HG03520 (cell line): Measurements from ENCODE around the gene PACRG.
"Not testable (repeated sequence)": the region's sequence is repeated elsewhere in the genome, so short reads cannot be mapped to it uniquely, and the experiment has no call there.

Experiments used
- ATAC-seq: cut with Tn5 transposase; IDR thresholded peaks from one replicate; pipeline ENCODE4 v1.9.1; 2021; ENCODE audit warnings: mild to moderate bottlenecking, moderate library complexity; ENCODE audit not compliant: unreplicated experiment

The PACRG gene

GRCh38 chr6:162922563-162923166 lies 194.9 kb downstream of the PACRG start:
- no peak for ATAC-seq

- ATAC-seq, result no peak
Measured at GRCh38 chr6:162934844-162935243, 207.1 kb downstream of the PACRG start.

- ATAC-seq, result no peak
Measured at GRCh38 chr6:162940426-162940825, 212.7 kb downstream of the PACRG start.

GRCh38 chr6:162941128-162941527 lies 213.4 kb downstream of the PACRG start:
- ATAC-seq, result no peak

- ATAC-seq, result no peak
Measured at GRCh38 chr6:162942866-162943265, 215.1 kb downstream of the PACRG start.

- no peak for ATAC-seq
Measured at GRCh38 chr6:162943369-162943768, 215.6 kb downstream of the PACRG start.

- no peak for ATAC-seq
Measured at GRCh38 chr6:162951164-162951743, 223.5 kb downstream of the PACRG start.

- ATAC-seq, result no peak
Measured at GRCh38 chr6:162952423-162952822, 224.6 kb downstream of the PACRG start.

GRCh38 chr6:162957062-162957461 lies 229.3 kb downstream of the PACRG start:
- ATAC-seq, result no peak

GRCh38 chr6:162960679-162961457 lies 233.1 kb downstream of the PACRG start:
- ATAC-seq, result no peak

GRCh38 chr6:162962093-162962492 lies 234.3 kb downstream of the PACRG start:
- no peak for ATAC-seq

- no peak for ATAC-seq
Measured at GRCh38 chr6:162963861-162964260, 236.1 kb downstream of the PACRG start.

- no peak for ATAC-seq
Measured at GRCh38 chr6:162964488-162965140, 236.8 kb downstream of the PACRG start.

- no peak for ATAC-seq
Measured at GRCh38 chr6:162965366-162965765, 237.6 kb downstream of the PACRG start.

GRCh38 chr6:162970246-162970645 lies 242.5 kb downstream of the PACRG start:
- ATAC-seq, result no peak

GRCh38 chr6:162971356-162971755 lies 243.6 kb downstream of the PACRG start:
- no peak for ATAC-seq

GRCh38 chr6:162973151-162973872 lies 245.5 kb downstream of the PACRG start:
- no peak for ATAC-seq

- no peak for ATAC-seq
Measured at GRCh38 chr6:162973980-162974379, 246.2 kb downstream of the PACRG start.

GRCh38 chr6:162974685-162975084 lies 246.9 kb downstream of the PACRG start:
- no peak for ATAC-seq

GRCh38 chr6:162976141-162976540 lies 248.4 kb downstream of the PACRG start:
- ATAC-seq, result no peak

GRCh38 chr6:162983234-162983633 lies 255.5 kb downstream of the PACRG start:
- not testable (repeated sequence) for ATAC-seq
